ENCODE results near the gene CPSF4L.
"Not testable (repeated sequence)": the region's sequence is repeated elsewhere in the genome, so short reads cannot be mapped to it uniquely, and the experiment has no call there.

The CPSF4L gene

GRCh38 chr17:73261617-73261951, at the start of gene CPSF4L:
TSS of gene CPSF4L (minus strand) at chr17:73261880. CDS start at chr17:73261818, 62 bp downstream.
- DNase-seq (ENCODE audit: low read depth): no peak

GRCh38 chr17:73311428-73311780, 49.7 kb upstream of the CPSF4L start:
- no peak for DNase-seq (ENCODE audit: low read depth)

GRCh38 chr17:73309727-73310596, 48.3 kb upstream of the CPSF4L start:
- no peak for DNase-seq (ENCODE audit: low read depth)

GRCh38 chr17:73308959-73309358, 47.3 kb upstream of the CPSF4L start:
- not testable (repeated sequence) for DNase-seq (ENCODE audit: low read depth)

- DNase-seq (ENCODE audit: low read depth): no peak
These were observed 46.5 kb upstream of the CPSF4L start for GRCh38 chr17:73308017-73308823.

GRCh38 chr17:73307130-73307529, 45.5 kb upstream of the CPSF4L start:
- DNase-seq (ENCODE audit: low read depth): no peak

GRCh38 chr17:73305845-73306836, 44.5 kb upstream of the CPSF4L start:
- DNase-seq (ENCODE audit: low read depth): no peak

GRCh38 chr17:73304971-73305812, 43.5 kb upstream of the CPSF4L start:
- no peak for DNase-seq (ENCODE audit: low read depth)

- DNase-seq (ENCODE audit: low read depth): no peak
These were observed 42.8 kb upstream of the CPSF4L start for GRCh38 chr17:73304438-73304837.

GRCh38 chr17:73302189-73302588, 40.5 kb upstream of the CPSF4L start:
- DNase-seq (ENCODE audit: low read depth): no peak

GRCh38 chr17:73301369-73301768, 39.7 kb upstream of the CPSF4L start:
- DNase-seq (ENCODE audit: low read depth): no peak

- DNase-seq (ENCODE audit: low read depth): no peak
These were observed 38.7 kb upstream of the CPSF4L start for GRCh38 chr17:73300392-73300791.

- no peak for DNase-seq (ENCODE audit: low read depth)
These were observed 36.5 kb upstream of the CPSF4L start for GRCh38 chr17:73297934-73298861.

GRCh38 chr17:73293480-73293911, 31.8 kb upstream of the CPSF4L start:
- no peak for DNase-seq (ENCODE audit: low read depth)

GRCh38 chr17:73293031-73293430, 31.4 kb upstream of the CPSF4L start:
- no peak for DNase-seq (ENCODE audit: low read depth)

GRCh38 chr17:73292031-73292531, 30.4 kb upstream of the CPSF4L start:
- no peak for DNase-seq (ENCODE audit: low read depth)

- DNase-seq (ENCODE audit: low read depth): no peak
These were observed 29.7 kb upstream of the CPSF4L start for GRCh38 chr17:73291260-73291801.

- DNase-seq (ENCODE audit: low read depth): no peak
These were observed 28.9 kb upstream of the CPSF4L start for GRCh38 chr17:73290399-73291259.
